NCI-H2107 treated with DMSO at 0.1 percent for 48 hours (cell line): Measurements from ENCODE around the gene GAL3ST2.
"Not testable (repeated sequence)": the region's sequence is repeated elsewhere in the genome, so short reads cannot be mapped to it uniquely, and the experiment has no call there.

Experiments used
- DNase-seq: peaks from one replicate; lab custom pipeline; 2025; ENCODE audit not compliant: unreplicated experiment; lab: John Stamatoyannopoulos, UW

Gene GAL3ST2

GRCh38 chr2:241746084-241746483 lies 30.5 kb upstream of the GAL3ST2 start:
- no peak for DNase-seq

DNA sequence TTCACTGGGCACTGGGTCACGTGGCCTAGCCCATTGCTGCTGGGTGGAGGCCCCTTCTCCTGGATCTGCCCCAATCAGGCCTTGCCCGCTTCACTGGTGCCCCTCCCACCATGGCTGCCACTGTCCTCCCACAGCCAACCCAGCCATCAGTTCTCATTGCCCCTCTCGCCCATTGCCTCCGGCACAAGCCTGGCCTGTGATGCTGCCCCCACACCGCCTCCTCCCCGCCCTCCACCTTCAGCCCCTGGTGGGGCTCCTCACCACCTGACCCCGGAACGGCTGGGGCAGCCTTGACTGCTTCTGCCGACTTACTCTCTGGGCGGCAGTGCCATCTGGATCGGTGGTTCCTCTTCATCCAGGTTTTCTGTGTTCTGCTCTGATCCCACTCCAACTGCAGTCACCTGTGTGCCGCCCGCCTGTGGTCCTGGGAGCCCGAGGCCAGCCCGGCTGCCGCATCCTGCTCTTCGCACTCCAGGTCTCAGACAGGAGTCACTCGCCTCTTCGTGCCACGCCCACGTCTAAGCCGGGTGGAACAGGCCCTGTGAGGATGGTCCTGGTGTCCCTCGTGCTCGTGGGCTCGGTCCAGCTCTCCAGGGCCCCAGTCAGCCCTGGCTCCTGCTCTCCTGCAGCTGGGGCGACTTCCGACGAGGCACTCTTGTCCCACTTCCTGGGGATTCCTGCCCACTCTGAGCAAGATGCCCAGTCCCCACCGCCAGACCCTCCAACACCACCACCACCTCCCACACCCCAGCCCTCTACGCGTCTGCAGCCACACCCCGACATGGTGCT lies 28.0 kb upstream of the GAL3ST2 start:
- DNase-seq, result no peak

GRCh38 chr2:241750076-241750840 lies 26.4 kb upstream of the GAL3ST2 start:
- DNase-seq, result no peak

DNA sequence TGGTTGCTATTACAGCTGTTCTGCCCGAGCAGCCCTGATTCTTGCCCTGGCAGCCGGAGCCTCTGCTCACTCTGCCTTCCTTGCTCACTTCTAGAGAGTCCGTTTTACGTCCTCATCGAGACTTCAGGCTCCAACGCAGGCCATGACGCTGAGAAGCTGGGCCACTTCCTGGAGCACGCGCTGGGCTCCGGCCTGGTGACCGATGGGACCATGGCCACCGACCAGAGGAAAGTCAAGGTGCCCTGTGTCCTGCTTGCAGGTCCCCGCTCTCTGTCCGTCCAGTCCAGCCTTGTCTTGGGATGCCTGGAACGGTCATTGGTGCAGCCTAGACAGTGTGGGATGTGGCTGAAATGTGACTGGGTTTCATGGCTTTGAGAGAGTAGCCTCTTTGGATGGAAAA lies 25.5 kb upstream of the GAL3ST2 start:
- DNase-seq, result no peak

GRCh38 chr2:241751776-241752175 lies 24.8 kb upstream of the GAL3ST2 start:
- no peak for DNase-seq

DNA sequence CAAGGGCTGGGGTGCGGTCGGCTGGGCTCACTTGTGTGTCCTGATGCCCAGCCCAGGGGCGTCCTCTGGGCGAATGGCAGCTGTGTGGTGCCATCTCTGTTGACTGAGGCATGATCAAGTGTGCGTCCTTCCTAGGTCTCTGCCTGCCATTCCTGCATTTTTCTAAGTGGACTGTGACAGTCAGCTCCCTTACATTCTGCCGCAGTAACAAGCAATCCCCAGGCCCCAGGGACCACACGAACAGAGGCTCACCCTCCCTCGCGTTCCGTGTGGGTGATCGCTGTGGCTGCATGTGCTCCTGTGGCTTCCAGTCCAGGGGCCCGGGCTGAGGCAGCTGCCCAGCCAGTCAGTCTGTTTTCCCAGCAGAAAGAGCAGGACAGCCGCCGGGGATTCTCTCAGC lies 24.4 kb upstream of the GAL3ST2 start:
- no peak for DNase-seq

DNA sequence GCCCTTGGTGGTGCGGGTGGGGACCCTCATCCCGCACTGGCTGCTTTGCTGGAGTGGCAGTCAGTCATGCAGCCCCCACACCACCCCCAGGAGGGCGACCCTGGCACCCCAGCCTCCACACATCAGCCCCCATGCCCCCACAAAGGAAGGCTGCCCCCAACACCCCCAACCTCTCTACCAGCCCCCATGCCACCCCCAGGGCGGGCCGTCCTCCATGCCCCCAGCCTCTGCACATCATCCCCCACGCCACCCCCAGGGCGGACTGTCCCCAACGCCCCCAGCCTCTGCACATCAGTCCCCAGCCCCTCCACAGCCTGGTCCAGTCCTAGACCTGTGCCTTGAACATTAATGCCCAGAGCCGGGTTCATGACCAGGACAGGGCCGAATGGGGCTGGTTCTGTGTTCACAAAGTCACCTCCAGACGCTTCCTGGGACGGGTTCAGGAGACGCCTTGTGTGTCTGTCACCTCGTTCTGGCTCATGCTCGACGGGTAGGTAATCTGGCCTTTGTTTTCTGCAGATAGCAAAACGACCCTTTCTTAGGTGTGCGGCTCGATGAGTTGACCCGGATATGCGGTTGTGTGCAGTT lies 23.8 kb upstream of the GAL3ST2 start:
- DNase-seq, result no peak

DNA sequence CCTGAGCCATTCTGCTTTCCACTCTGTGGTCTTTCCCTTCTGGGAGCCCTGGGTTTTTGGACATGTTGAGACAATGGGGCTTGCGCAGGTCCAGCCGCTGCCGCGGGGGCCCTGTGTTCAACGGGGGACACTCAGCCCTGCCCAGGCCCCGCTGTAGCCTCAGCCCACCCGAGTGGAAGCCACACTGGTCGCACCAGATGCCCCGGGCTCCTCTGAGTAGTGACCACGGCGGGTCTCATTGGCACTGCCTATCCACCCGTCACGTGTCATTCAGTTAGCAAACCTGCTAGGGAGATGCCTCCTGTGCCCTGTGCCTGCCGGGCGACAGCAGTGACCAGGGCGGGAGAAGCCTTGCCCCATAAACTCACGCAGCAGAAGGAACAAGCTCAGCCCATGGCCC lies 23.1 kb upstream of the GAL3ST2 start:
- no peak for DNase-seq

GRCh38 chr2:241754042-241754441 lies 22.6 kb upstream of the GAL3ST2 start:
- no peak for DNase-seq

GRCh38 chr2:241755166-241755565 lies 21.5 kb upstream of the GAL3ST2 start:
- no peak for DNase-seq

- no peak for DNase-seq
Measured at GRCh38 chr2:241755777-241756176, 20.8 kb upstream of the GAL3ST2 start.

GRCh38 chr2:241759067-241759807 lies 17.4 kb upstream of the GAL3ST2 start:
- no peak for DNase-seq

DNA sequence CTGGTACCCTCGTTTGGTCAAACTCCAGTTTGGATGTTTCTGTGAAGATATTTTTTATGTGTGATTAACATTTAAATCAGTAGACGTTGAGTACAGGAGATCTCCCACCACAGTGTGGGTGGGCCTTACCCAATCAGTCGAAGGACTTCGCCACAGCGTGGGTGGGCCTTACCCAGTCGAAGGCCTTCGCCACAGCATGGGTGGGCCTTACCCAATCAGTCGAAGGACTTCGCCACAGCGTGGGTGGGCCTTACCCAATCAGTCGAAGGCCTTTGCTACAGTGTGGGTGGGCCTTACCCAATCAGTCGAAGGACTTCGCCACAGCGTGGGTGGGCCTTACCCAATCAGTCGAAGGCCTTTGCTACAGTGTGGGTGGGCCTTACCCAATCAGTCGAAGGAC lies 16.7 kb upstream of the GAL3ST2 start:
- DNase-seq, result not testable (repeated sequence)

- no peak for DNase-seq
Measured at GRCh38 chr2:241760301-241760771, 16.3 kb upstream of the GAL3ST2 start.

- DNase-seq, result no peak
Measured at GRCh38 chr2:241762321-241762932, 14.2 kb upstream of the GAL3ST2 start.

DNA sequence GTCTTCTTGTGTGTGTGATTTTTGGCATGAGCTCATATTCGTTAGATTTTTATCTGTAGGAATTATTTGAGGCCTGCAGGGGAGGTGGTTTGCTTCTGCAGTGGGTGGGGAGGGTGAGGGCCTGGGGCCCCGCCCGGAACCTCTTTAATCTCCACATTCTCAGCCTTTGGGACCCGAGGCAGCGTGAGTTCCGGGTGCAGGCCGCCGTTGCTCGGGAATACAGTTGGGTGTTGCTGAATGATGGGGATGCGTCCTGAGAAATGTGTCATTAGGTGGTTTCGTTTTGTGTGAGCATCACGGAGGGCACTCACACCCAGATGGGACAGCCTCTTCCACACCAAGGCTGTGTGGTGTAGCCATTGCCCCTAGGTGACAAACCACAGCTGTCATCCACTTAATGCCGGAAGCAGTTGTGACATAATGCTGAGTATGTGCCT lies 13.7 kb upstream of the GAL3ST2 start:
- no peak for DNase-seq

DNA sequence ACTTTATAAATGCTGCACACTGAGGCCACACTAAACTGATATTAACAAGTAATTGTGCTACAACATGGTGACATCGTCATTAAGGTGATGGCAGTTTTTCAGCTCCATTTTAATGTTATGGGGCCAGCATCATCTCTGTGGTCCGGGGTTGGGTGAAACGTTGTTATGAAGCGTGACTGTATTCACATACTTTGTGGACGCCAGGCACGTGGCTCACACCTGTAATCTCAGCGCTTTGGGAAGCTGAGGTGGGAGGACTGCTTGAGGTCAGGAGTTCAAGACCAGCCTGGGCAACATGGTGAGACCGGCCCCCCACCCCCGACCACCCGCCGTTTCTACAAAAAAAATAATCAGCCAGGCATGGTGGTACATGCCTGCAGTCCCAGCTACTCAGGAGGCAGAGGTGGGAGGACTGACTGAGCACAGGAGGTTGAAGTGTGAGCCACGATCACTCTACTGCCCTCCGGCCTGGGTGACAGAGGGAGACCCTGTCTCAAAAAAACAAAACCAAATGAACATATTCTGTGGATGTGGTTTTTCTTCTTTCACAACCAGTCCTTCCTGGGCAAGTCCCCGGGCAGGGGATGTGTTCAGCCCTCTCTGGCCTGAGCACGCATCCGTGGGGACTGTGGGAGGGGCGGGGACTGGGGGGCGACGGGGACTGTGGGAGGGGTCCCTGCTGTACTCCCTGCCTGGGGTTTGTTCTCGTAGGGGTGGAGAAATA lies 12.9 kb upstream of the GAL3ST2 start:
- DNase-seq, result no peak

- DNase-seq, result no peak
Measured at GRCh38 chr2:241764275-241765241, 12.1 kb upstream of the GAL3ST2 start.
